Measurements from ENCODE around the gene AMIGO1.

AMIGO1 gene, protein sequence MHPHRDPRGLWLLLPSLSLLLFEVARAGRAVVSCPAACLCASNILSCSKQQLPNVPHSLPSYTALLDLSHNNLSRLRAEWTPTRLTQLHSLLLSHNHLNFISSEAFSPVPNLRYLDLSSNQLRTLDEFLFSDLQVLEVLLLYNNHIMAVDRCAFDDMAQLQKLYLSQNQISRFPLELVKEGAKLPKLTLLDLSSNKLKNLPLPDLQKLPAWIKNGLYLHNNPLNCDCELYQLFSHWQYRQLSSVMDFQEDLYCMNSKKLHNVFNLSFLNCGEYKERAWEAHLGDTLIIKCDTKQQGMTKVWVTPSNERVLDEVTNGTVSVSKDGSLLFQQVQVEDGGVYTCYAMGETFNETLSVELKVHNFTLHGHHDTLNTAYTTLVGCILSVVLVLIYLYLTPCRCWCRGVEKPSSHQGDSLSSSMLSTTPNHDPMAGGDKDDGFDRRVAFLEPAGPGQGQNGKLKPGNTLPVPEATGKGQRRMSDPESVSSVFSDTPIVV

DNA sequence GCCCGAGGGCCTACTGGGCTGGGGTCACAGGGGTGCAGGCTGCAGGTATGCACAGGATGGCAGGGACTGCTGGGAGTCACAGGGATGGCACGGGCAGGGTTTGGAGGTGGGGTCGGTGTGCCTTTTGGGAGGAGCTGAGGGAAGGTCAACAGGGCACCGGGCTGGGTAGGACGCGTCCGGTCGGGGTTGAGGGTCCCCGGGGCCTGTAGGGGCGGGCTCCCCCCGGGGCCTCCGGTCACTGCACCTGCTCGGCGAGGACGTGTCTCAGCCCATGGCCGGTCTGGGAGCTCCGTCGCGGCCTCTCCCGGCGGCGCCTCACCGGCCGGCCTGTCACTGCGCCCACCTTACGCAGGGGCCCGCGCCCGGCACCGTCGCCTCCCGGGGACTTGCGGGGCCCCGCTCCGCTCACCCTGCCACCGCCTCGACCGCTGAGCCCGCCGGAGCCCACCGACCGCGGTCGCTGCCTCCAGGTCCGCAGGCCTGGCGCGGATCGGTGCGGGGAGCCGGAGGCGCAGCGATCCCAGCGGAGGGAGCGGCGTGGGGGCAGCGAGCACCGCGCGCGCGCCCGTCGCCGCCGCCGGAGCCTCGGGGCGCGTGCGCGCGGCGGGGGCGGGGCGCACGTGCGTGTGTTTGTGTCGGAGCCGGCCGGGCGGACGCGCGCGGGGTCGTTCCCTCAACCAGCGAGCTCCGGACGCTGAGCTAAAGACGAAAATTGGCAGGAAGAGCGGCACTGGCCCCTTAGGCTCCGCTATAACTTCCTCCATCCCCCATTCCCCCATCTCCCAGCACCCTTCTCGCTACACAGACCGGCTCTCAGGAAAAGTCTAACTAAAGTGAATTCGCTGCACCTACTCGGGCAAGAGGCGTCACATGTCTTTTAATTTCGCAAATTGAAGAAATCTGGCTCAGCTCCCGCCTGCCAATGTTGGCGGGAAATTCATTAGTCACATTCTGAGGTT lies at the start of gene AMIGO1:
AMIGO1 (minus strand) TSS at position 552 of the 959 bp plus-strand sequence. CDS start 815 bp downstream, outside the sequence.
- DNase-seq, result peak; percentile 50

DNA sequence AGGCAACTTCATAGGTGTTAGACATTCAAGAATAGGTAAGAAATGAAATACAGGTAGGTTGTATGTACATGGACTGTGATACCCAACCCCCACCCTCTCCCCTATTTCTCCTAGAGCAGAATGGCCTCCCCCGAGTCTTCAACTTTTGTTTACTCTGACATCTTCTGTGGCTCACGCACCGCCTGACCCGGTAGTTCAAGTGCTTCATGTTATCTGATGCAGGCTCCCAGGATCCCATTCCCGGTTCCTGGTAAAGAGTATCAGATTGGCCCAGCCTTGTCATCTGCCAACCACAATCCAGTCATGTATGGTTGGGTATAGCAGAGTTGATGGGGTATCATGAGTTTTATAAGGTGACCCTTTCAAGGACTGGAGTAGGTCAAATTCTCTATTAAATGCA lies 48.0 kb upstream of the AMIGO1 start:
- no peak for DNase-seq

DNA sequence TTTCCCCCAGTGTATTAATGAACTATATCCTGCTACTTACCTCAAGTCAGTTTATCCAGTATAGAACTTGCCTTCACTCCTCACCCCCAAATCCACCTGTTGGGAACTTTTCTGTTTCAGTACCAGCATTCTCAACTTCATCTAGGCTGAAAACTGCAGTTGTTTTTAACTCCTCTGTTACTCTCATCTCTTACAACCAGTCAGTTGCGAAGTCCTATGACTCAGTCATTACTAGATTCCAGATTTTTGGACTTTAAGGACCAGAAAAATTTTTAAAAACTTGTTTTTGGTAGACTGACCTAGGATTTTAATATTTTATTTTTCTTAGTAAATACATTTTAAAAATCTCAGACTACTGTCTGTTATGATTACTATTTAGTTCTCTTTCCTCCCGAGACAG lies 47.0 kb upstream of the AMIGO1 start:
- DNase-seq, result no peak

- DNase-seq, result peak; percentile 98
Observed at GRCh38 chr1:109548321-109549267, 39.1 kb upstream of the AMIGO1 start, which contains the start of gene GNAI3. Gene GNAI3, plus strand, starts transcription at chr1:109548615. Its CDS starts 106 bp downstream, at chr1:109548721.

DNA sequence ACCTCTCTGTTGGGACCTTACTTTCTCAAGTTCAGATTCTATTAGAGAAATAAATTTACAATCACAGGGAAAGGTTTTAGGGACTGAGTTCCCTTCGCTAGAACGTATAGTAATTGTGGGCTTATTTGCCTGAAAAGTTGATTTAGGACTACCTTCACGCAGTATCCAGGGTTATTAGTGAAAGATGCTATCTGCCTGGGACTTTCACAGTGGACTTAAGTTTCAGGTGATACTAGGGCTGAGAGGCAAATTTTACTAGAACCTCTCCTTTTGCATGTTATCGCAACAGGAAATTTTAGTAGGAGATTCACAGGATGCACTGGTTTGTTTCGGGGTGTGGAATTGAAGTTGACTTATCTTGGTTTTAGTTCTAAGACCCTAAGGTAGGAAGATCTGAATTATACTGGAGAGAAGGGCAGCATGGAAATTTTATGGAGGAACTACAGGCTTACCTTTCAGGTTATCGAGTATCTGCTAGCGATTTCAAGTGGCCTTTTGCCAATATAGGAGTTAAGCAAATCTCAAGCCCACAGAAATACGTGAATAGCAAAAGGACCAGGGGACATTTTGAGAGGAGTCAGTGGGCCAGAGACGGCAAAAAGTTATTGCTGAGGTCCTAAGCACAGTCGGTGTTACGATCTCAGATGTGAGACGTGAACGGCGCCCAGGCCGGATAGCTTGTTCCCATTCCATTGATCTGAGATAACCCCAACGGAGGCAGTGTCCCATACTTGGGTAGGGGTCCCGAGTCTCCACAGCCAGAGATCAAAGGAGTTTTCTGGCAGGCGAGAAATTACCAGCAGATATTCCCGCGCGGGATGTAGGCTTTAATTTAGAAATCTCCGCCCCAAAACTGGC lies 38.2 kb upstream of the AMIGO1 start:
- DNase-seq, result peak; percentile 26

- DNase-seq, result peak; percentile 96
Observed at GRCh38 chr1:109546311-109547109, 37.0 kb upstream of the AMIGO1 start.

DNA sequence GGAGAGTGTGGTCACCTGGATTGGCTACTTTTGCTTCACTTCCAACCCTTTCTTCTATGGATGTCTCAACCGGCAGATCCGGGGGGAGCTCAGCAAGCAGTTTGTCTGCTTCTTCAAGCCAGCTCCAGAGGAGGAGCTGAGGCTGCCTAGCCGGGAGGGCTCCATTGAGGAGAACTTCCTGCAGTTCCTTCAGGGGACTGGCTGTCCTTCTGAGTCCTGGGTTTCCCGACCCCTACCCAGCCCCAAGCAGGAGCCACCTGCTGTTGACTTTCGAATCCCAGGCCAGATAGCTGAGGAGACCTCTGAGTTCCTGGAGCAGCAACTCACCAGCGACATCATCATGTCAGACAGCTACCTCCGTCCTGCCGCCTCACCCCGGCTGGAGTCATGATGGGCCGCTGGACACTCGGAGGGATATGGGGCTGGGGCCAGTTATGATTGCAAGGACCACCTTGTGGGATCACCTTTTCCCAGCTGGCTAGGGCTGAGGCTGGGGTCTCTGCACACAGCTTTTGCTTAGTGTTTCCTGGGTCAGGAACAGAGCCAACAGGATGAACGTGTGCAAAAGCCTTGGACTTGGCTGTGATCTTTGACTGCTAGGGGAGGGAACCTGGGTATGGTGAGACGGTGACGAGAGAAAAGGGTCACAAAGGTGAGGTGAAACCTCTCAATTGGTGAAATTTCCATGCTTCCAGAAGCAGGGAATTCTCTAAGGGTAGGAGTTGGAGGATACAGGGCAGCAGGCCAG lies 34.6 kb upstream of the AMIGO1 start:
- no peak for DNase-seq

DNA sequence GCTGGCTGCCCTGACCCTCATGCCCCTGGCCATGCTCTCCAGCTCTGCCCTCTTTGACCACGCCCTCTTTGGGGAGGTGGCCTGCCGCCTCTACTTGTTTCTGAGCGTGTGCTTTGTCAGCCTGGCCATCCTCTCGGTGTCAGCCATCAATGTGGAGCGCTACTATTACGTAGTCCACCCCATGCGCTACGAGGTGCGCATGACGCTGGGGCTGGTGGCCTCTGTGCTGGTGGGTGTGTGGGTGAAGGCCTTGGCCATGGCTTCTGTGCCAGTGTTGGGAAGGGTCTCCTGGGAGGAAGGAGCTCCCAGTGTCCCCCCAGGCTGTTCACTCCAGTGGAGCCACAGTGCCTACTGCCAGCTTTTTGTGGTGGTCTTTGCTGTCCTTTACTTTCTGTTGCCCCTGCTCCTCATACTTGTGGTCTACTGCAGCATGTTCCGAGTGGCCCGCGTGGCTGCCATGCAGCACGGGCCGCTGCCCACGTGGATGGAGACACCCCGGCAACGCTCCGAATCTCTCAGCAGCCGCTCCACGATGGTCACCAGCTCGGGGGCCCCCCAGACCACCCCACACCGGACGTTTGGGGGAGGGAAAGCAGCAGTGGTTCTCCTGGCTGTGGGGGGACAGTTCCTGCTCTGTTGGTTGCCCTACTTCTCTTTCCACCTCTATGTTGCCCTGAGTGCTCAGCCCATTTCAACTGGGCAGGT lies 33.9 kb upstream of the AMIGO1 start:
- DNase-seq, result no peak

GRCh38 chr1:109542657-109543056 lies 33.1 kb upstream of the AMIGO1 start:
- DNase-seq, result no peak

DNA sequence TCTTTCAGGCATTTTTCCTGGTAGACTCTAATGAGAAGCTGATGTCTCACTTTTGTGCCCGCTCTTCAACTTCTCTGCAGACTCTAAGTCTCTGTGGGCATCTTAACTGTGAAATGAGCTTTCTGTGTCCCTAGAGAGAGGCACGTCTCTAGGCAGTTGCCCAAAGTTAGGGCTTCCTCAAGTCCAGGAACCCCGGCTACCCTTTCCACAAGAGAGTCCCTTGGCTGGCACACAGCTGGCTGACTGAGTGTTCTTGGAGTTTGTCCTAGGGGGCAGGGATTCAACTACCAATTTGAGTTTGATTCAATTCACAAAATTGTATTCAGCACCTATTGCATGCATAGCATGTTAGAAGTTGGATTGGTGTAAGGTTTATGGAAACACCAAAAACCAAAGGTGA lies 31.6 kb upstream of the AMIGO1 start:
- no peak for DNase-seq

DNA sequence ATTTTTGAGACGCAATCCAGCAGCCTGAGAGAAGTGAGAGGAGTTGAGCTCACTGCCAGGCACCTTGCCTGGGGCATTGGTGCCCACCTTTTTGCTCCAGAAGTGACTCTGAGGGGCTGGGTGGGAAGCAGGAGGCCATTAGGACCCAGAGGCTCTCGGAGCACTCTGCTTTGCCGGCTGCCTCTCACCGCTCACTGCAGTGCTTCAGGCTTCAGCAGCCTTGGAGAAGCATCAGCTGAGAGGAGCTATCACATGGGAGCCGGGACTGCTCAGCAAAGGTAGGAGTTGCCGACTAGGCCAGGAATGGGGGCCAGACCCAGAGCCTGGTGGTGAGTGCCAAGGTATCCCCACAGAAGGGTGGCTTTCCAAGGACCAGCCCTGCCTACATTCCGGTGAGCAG lies 30.1 kb upstream of the AMIGO1 start, which contains the start of gene GPR61:
GPR61 (plus strand) TSS at position 197 of the 400 bp plus-strand sequence. CDS start 3,151 bp downstream, outside the sequence.
- DNase-seq, result no peak

DNA sequence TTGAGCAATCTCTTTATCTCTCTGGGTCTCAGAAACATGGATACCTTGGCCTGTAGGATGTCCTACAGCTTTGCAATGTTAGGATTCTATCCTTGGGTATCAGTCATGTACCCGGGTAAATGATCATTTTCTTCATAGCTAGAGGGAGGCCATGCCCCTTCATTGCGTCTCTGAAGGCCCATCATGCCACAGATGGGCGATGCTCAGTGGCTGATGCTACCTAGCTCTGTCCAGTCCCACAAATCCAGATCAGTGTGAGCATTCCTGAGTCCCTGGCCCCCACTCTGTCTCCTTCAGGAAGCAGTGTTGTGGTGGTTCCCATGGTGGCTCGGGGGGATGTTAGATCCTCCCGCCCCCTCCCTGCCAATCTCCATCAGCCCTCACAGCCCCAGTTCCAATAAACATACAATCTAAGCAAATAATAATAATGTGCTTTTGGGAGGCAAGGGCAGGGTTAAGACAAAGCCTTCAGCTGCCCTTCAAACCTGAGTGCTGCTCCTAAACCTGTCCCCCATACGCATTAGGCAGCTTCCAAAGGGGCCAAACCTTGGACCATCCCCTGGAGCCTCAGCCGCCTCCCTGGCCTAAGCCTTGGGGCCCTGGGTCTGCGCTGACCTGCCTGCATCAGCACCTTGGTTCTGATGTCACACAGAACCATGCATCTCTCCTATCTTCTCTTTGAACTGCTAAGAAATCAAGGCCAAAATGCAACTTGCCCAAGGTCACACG lies 29.5 kb upstream of the AMIGO1 start:
- no peak for DNase-seq

DNA sequence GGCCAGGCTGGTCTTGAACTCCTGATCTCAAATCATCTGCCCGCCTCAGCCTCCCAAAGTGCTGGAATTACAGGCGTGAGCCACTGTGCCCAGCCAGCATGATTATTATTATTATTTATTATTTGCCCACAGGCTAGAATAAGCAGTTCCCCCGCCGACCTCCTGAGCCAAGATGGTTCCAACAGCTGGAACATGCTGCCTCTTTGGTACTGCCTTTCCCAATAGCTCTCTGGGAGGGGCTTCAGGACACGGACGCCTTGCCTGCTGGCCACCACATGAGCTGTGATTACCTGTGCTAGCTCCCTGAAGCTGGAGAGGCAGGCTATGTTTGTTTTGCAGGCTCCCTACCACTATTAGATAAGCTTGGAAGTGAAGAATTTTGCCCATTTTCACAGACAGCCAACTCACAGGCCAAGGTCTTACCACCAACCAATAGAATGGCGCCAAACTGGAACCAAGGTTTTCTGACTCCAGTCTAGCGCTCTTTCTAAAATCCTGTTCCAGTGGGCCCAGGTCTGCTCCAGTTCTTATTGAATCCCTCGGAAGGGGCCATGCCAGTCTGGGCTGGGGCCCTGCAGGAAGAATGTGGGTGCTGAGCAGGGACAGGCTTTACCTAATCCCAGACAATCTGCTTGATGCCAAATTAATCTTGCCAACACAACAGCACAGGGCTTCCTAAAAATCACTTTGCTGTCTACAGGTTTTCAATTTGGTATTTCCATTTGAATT lies 28.1 kb upstream of the AMIGO1 start:
- no peak for DNase-seq

GRCh38 chr1:109535971-109536491 lies 26.5 kb upstream of the AMIGO1 start:
- DNase-seq, result no peak

- no peak for DNase-seq
Observed at GRCh38 chr1:109535481-109535880, 26.0 kb upstream of the AMIGO1 start.

GRCh38 chr1:109534307-109534858 lies 24.9 kb upstream of the AMIGO1 start:
- no peak for DNase-seq
